Keratinocyte (primary cell): ENCODE data around the gene KCNJ15. TPM values are rescaled to one million over a fixed set of nuclear protein-coding genes. Genes with fewer than 3 reads are reported as not detected.

ENCODE experiments used
- DNase-seq: peaks from one replicate; pipeline ENCODE4 v3.0.0-alpha.2; 2011; ENCODE audit warnings: low read depth, missing footprints, low spot score
- FAIRE-seq: peaks from 2 replicates; lab custom pipeline; 2011; peaks lifted over from hg19 to GRCh38; lab: Jason Lieb, UNC
- H2AFZ ChIP-seq: 2 replicates; pipeline ENCODE4 v1.6.0; 2012; ENCODE audit warnings: low read length, control low read depth, inconsistent platforms; ENCODE audit not compliant: control insufficient read depth
- H3K27ac ChIP-seq: 2 replicates; pipeline ENCODE4 v1.5.1; 2011; ENCODE audit warnings: low read length; ENCODE audit not compliant: control insufficient read depth, insufficient read depth
- H3K27me3 ChIP-seq: 3 replicates; pipeline ENCODE4 v1.6.0; 2011; ENCODE audit warnings: low read length; ENCODE audit not compliant: control insufficient read depth, insufficient read depth; ENCODE audit errors: extremely low read depth
- H3K36me3 ChIP-seq, 2 experiments: 2 replicates in 1 of 2; 3 replicates in 1 of 2; pipeline ENCODE4 v1.5.1; 2011; ENCODE audit warnings: low read length in 2 of 2, mild to moderate bottlenecking in 1 of 2; ENCODE audit not compliant: control insufficient read depth in 2 of 2, insufficient read depth in 2 of 2; ENCODE audit errors: extremely low read depth in 1 of 2
- H3K4me1 ChIP-seq: 3 replicates; pipeline ENCODE4 v1.5.1; 2011; ENCODE audit warnings: low read length; ENCODE audit not compliant: control insufficient read depth, insufficient read depth; ENCODE audit errors: extremely low read depth
- H3K4me2 ChIP-seq: 3 replicates; pipeline ENCODE4 v1.6.0; 2011; ENCODE audit warnings: low read depth, low read length; ENCODE audit not compliant: control insufficient read depth, insufficient read depth; ENCODE audit errors: extremely low read depth
- H3K4me3 ChIP-seq, 3 experiments: fragments of 200-600 bp in 1 of 3; sonication (generic) in 1 of 3; 2 replicates in 2 of 3; 3 replicates in 1 of 3; pipeline ENCODE4 v1.5.1; 2011 to 2016; ENCODE audit warnings: low read length in 3 of 3, mild to moderate bottlenecking in 3 of 3, control low read depth in 2 of 3, inconsistent platforms in 1 of 3, low read depth in 1 of 3, mixed read lengths in 1 of 3, mixed run types in 1 of 3, moderate library complexity in 1 of 3; ENCODE audit not compliant: control insufficient read depth in 2 of 3, insufficient read depth in 2 of 3; ENCODE audit errors: extremely low read depth in 1 of 3
- H3K79me2 ChIP-seq: 2 replicates; pipeline ENCODE4 v1.6.0; 2012; ENCODE audit warnings: low read length; ENCODE audit not compliant: control insufficient read depth, insufficient read depth
- H3K9ac ChIP-seq: 3 replicates; pipeline ENCODE4 v1.6.0; 2011; ENCODE audit warnings: low read length; ENCODE audit not compliant: control insufficient read depth, insufficient read depth; ENCODE audit errors: extremely low read depth
- H3K9me1 ChIP-seq: 3 replicates; pipeline ENCODE4 v1.6.0; 2011; ENCODE audit warnings: low read length; ENCODE audit not compliant: control insufficient read depth, insufficient read depth; ENCODE audit errors: extremely low read depth
- H3K9me3 ChIP-seq: 2 replicates; pipeline ENCODE4 v1.5.1; 2012; ENCODE audit warnings: low read depth, low read length; ENCODE audit not compliant: control insufficient read depth
- H4K20me1 ChIP-seq: 3 replicates; pipeline ENCODE4 v1.6.0; 2011; ENCODE audit warnings: low read length; ENCODE audit not compliant: control insufficient read depth, insufficient read depth; ENCODE audit errors: extremely low read depth
- CTCF ChIP-seq, 3 experiments: IDR thresholded peaks in 1 of 3; conservative IDR thresholded peaks in 1 of 3; optimal IDR thresholded peaks in 1 of 3; 2 replicates in 2 of 3; 3 replicates in 1 of 3; pipeline versions ENCODE3 to v1.5.1; 2011; ENCODE audit warnings: low read length in 3 of 3, mild to moderate bottlenecking in 3 of 3, moderate library complexity in 2 of 3, control low read depth in 1 of 3, inconsistent platforms in 1 of 3; ENCODE audit not compliant: insufficient read depth in 2 of 3; ENCODE audit errors: extremely low read depth in 1 of 3
- EZH2 ChIP-seq: IDR thresholded peaks from one replicate; pipeline ENCODE4 v1.6.1; 2012; ENCODE audit warnings: inconsistent platforms, mild to moderate bottlenecking, low read length, moderate library complexity
- dilution Hi-C: fragments of 300-500 bp; cut with MboI; formaldehyde crosslinking; loops from one replicate; pipeline ENCODE4 v1.7.0; 2020; ENCODE audit warnings: low sequenced_read_pairs; ENCODE audit not compliant: extremely low pct_ligation_motif_present
- polyA plus RNA-seq, 5 experiments: library from polyadenylated mRNA; depleted of rRNA in 3 of 5; stranded (reverse) in 3 of 5; stranded (forward) in 1 of 5; unstranded in 1 of 5; fragments of >200 nt; gene quantifications; 1 replicate in 1 of 5; 2 replicates in 3 of 5; 3 replicates in 1 of 5; pipeline versions ENCODE4 v1.2.1 to v1.2.3, GENCODE V29; 2011 to 2012; ENCODE audit warnings: missing spikeins in 2 of 5, low read depth in 1 of 5, low replicate concordance in 1 of 5

The KCNJ15 gene
- polyA plus RNA-seq, 1 donor (not counting 4 experiments of a cell fraction or from before 2014, with no cell fraction given): 76.3 TPM

GRCh38 chr21:38295997-38296764 is 39.4 kb downstream of the KCNJ15 start:
- no peaks in the 10 kb centered on the region for H3K27me3 ChIP-seq
- H3K36me3 ChIP-seq: peaks cover 10 to 22% of the 10 kb centered on the region in 2 experiments
- no peaks in the 10 kb centered on the region for H4K20me1 ChIP-seq
- FAIRE-seq (no peak), DNase-seq (no peak)
- H3K9ac ChIP-seq: no peak overlapping the region
- no peak overlapping the region for H3K4me2 ChIP-seq
- dilution Hi-C loops: no loop called here
- peaks cover 30% of the 10 kb centered on the region for H3K4me1 ChIP-seq
- no peak overlapping the region for H2AFZ ChIP-seq
- H3K9me3 ChIP-seq: no peaks in the 10 kb centered on the region
- peaks cover 4% of the 10 kb centered on the region for H3K79me2 ChIP-seq
- no peaks in the 10 kb centered on the region for H3K9me1 ChIP-seq
- TF ChIP-seq CTCF (optimal IDR thresholded peaks at IDR 0.05 in 1 of 3, IDR thresholded peaks at IDR 0.05 in 1 of 3, conservative IDR thresholded peaks at IDR 0.05 in 1 of 3; ENCODE audit: extremely low read depth in 1 of 3, insufficient read depth in 2 of 3, low read length in 3 of 3): no peak
- H3K27ac ChIP-seq: no peak overlapping the region
- H3K4me3 ChIP-seq: no peak overlapping the region

GRCh38 chr21:38297194-38297631 is 40.4 kb downstream of the KCNJ15 start:
- no peak overlapping the region for H2AFZ ChIP-seq
- peaks cover 10 to 22% of the 10 kb centered on the region in 2 experiments for H3K36me3 ChIP-seq
- H3K4me1 ChIP-seq: peaks cover 20% of the 10 kb centered on the region
- peaks cover 4% of the 10 kb centered on the region for H3K79me2 ChIP-seq
- H3K9ac ChIP-seq: no peak overlapping the region
- H4K20me1 ChIP-seq: no peaks in the 10 kb centered on the region
- peak; percentile 73 for FAIRE-seq
- no peak for DNase-seq
- H3K4me2 ChIP-seq: peak overlapping the region; percentile 22
- no peaks in the 10 kb centered on the region for H3K9me1 ChIP-seq
- dilution Hi-C loops: no loop called here
- H3K27ac ChIP-seq: no peak overlapping the region
- no peaks in the 10 kb centered on the region for H3K27me3 ChIP-seq
- H3K9me3 ChIP-seq: no peaks in the 10 kb centered on the region
- no peak overlapping the region for H3K4me3 ChIP-seq
- TF ChIP-seq EZH2 (no peak), CTCF (optimal IDR thresholded peaks at IDR 0.05 in 1 of 3, IDR thresholded peaks at IDR 0.05 in 1 of 3, conservative IDR thresholded peaks at IDR 0.05 in 1 of 3; ENCODE audit: extremely low read depth in 1 of 3, insufficient read depth in 2 of 3, low read length in 3 of 3) (no peak)
